ENCODE results near the gene KLHL4.

The KLHL4 gene

GRCh38 chrX:87710580-87710979, 193.0 kb downstream of the KLHL4 start:
- no peak for TF ChIP-seq POLR2AphosphoS5 (IDR thresholded peaks at IDR 0.05; ENCODE audit: low read depth, low read length)
- no peak for TF ChIP-seq SIN3A (IDR thresholded peaks at IDR 0.05; ENCODE audit: borderline replicate concordance, insufficient read depth, low read length)
- TF ChIP-seq TAF1 (IDR thresholded peaks at IDR 0.05; ENCODE audit: borderline replicate concordance, insufficient read depth, low read length), result no peak
- TF ChIP-seq FOXP2 (optimal IDR thresholded peaks at IDR 0.05; ENCODE audit: borderline replicate concordance, extremely low read depth, extremely low read length, insufficient read depth), result no peak
- no peak for TF ChIP-seq REST (IDR thresholded peaks at IDR 0.05; ENCODE audit: insufficient read depth in 1 of 2, low read depth in 2 of 2, low read length in 2 of 2)

Data from PFSK-1 (cell line).